Femur (tissue), 1 donor: ENCODE results near the gene LRRC74B.
A peak's percentile ranks its signal among the peaks of the same experiment; 100 is the strongest.
"Not testable (repeated sequence)": the region's sequence is repeated elsewhere in the genome, so short reads cannot be mapped to it uniquely, and the experiment has no call there.

Source experiments
- DNase-seq: peaks from one replicate; pipeline ENCODE4 v3.0.0-alpha.2; 2017

The LRRC74B gene

DNA sequence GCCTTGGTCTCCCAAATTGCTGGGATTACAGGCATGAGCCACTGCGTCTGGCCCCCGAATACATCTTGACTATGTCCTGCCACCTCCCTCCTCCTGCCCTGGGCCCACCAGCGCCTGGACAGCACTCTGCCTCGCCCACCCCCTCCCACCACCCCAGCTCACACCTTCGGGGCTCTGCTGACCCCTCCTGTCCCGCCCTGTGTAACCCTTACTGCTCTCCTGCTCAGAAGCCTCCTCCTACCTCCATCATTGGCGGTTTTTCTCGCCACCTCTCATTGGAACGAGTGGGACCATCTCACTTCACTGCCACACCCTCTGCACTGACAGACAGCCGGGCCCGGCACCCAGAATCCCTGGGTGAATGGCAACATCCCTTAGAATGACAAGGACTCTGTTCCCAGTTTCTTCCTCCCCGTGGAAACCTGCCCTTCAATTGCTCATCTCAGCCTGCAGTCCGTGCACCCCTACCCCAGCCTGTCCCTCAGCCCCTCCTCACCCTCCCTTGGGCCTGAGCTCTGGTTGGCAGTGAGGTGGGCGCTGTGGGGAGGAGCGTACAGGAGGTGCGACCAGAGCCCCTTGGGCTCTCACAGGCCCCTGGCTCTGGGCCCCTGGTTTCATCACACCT, 32.2 kb downstream of the LRRC74B start:
- DNase-seq = no peak

DNA sequence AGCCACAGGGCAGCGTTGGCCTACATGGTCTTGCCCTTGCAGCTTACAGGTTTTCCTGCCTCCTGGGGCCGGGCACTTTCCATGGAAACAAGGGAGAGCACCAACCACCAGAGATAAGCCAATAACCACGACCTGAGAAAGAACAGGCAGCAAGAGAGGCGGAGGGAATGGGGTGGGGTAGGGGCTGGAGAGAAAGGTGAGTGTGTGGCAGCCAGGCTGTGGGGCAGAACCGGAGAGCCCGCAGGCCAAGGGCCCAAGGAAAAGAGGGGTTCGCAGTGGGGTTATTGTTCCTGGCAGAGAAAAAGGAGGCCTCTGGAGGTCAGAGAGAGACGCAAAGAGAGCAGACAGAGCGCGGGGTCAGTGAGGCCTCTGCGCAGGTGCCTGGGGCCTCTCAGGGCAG, 33.2 kb downstream of the LRRC74B start:
- DNase-seq = no peak

DNA sequence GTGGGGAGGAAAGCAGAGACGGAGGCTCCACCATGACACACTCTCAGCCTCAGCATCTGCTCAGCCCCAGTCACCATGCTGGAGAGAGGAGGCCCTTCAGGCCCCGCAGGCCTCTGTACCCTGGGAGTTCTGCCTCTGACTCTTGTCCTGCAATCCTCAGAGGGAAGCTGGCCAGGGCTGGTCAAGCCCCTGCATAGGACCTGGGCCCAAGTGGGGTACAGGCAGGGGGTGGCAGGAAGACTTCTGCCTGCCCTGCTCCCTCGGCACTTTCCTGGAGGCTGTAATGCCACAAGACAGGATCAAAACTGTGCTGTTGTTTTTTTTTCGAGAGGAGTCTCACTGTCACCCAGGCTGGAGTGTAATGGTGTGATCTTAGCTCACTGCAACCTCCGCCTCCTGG, 33.7 kb downstream of the LRRC74B start:
- no peak for DNase-seq

DNA sequence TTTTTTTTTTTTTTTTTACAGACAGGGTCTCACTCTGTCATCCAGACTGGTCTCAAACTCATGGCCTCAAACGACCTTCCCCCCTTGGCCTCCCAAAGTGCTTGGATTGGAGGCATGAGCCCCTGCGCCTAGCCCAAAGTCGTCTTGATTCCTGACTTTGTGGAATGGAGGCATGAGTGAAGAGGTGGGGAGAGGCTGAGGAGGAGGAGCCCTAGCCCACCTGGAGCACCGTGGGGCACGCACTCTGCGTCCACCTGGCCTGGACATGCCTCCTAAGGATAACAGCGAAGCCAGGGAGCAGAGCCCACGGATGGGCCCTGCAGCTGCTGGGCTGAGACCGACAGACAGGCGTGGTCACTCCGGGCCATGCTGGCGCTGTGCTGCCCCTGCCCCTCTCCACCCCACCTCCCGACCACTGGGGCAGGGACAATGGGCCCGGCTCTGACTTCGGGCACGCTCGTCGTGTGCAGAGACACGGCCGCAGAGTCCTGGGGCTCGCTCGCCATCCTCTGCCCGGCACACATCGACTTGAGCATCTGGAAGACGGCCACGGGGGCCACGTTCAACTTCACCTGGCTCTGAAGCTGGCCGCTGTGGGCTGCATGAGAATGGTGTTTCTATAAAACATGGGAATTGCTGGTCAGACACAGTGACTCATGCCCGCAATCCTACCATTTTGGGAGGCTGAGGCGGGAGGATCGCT, 34.8 kb downstream of the LRRC74B start:
- DNase-seq = no peak

DNA sequence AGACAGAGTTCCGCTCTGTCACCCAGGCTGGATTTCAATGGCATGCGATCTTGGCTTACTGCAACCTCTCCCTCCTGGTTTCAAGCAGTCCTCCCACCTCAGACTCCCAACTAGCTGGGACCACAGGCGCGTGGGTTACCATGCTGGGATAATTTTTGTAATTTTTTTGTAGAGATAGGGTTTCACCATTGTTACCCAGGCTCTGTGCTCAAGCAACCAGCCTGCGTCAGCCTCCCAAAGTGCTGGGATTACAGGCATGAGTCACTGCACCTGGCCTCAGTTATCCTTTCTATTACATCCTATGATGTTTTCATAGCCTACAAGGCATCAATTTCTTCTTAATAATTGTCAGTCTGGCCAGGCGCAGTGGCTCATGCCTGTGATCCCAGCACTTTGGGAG, 36.5 kb downstream of the LRRC74B start:
- DNase-seq = no peak

DNA sequence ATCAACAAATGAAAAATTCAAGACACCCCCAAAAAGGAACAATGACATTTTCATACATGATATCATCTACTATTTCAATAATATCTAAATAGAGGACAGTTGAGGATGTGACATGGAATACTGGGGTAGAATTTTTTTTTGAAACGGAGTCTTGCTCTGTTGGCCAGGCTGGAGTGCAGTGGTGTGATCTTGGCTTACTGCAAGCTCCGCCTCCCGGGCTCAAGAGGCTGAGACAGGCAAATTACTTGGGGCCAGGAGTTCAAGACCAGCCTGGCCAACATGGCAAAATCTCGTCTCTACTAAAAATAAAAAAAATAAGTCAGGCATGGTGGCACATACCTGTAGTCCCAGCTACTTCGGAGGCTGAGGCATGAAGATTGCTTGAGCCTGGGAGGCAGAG, 41.4 kb downstream of the LRRC74B start:
- DNase-seq = no peak

DNA sequence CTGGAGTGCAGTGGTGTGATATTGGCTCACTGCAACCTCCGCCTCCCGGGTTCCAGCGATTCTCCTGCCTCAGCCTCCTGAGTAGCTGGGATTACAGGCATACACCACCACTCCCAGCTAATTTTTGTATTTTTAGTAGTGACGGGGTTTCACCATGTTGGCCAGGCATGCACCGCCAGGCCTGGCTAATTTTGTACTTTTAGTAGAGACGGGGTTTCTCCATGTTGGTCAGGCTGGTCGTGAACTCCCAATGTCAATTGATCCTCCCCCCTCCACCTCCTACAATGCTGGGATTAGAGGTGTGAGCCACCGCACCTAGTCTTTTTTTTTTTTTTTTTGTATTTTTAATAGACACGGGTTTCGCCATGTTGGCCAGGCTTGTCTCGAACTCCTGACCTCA, 42.2 kb downstream of the LRRC74B start:
- DNase-seq = not testable (repeated sequence)

DNA sequence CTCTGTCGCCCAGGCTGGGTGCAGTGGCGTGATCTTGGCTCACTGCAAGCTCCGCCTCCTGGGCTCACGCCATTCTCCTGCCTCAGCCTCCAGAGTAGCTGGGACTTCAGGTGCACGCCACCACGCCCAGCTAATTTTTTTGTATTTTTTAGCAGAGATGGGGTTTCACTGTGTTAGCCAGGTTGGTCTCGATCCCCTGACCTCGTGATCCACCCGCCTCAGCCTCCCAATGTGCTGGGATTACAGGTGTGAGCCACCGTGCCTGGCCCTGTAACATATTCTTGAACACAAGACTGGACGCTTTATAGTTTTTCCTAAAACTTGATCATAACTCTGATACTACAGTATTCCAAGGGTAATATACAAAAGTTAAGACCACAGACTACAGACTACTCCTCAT, 45.5 kb downstream of the LRRC74B start:
- DNase-seq = not testable (repeated sequence)

DNA sequence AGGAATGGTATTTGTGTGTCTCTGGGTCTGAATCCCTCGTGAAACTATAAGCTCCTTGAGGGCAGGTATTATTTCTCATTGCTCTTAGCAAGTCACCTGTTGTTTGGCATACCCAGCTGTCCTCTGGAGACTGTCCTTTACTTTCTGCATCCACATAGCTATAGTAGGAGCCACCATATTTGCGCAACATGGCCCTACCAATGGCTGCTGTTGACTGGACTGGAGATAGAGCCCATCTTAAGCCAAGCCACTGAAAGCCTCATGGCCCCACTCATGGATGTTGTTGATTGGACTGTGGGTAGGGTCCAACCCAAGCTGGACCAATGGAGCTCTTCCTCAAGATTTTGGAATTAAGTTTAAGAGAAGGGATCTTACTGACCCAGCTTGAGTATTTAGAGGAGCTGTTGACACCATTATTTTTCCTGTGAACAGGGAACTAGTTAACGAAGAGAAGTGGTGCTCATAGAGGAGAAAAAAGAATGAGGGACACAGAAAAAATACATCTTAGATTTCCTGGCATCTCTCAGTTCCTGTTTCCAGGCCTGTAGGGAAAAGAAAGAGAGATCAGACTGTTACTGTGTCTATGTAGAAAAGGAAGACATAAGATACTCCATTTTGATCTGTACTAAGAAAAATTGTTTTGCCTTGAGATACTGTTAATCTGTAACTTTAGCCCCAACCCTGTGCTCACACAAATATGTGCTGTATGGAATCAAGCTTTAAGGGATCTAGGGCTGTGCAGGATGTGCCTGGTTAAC, 47.2 kb downstream of the LRRC74B start:
- no peak for DNase-seq

DNA sequence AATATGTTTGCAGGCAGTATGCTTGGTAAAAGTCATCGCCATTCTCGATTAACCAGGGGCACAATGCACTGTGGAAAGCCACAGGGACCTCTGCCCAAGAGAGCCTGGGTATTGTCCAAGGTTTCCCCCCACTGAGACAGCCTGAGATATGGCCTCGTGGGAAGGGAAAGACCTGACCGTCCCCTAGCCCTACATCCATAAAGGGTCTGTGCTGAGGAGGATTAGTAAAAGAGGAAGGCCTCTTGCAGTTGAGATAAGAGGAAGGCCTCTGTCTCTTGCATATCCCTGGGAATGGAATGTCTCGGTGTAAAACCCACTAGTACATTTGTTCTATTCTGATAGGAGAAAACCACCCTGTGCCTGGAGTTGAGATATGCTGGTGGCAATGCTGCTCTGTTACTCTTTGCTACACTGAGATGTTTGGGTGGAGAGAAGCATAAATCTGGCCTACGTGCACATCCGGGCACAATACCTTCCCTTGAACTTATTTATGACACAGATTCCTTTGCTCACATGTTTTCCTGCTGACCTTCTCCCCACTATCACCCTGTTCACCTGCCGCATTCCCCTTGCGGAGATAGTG, 47.9 kb downstream of the LRRC74B start:
- not testable (repeated sequence) for DNase-seq

DNA sequence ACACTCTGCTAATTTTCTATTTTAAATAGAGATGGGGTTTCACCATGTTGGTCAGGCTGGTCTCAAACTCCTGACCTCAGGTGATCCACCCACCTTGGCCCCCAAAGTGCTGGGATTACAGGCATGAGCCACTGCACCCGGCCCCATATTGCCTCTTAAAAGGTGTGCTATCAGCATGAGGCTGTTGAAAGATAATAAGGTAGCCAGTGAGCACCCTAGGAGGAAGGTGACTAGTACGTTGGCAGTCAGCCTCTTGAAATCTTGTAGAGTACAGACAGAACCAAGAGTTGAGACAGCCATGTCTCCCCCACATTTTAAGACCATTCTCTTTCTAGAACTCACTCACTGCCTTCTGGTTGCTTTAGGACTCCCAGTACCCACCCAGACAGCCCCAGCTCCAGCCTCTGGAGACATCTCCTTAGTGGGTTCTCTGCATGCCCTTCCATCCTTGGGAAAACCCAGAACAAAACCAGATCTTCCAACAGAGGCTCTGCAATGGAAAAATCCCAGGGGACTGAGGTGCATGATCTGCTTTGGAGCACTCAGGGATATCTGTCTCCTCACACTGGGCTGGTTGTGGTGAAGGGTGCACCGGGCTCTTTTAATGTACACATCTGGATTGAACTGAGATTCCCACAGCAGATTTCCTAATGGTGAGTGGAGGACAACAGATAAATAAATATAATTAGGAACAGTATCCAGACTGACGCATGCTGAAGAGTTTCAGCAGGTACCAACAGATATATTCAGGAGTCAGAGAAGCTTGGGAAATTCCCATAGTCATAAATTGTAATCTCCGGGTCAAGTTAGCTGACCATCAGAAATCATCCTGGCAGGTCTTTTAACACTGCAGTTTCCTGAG, 49.4 kb downstream of the LRRC74B start:
- no peak for DNase-seq

DNA sequence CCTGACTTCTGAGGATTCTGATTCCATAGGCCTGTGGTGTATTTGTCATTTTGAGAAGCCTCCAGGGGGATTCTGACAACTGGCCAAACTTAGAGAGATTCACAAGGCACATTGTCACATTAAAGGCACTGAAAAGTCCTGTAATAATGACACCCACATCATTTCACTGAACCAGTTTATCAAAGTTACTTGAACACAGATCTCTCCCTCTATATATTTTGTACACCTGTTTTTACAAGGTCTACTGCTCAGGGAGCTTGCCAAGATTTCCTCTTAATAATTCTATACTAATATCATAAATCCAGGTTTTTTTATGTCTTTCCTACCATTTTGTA, 50.0 kb downstream of the LRRC74B start:
- no peak for DNase-seq

DNA sequence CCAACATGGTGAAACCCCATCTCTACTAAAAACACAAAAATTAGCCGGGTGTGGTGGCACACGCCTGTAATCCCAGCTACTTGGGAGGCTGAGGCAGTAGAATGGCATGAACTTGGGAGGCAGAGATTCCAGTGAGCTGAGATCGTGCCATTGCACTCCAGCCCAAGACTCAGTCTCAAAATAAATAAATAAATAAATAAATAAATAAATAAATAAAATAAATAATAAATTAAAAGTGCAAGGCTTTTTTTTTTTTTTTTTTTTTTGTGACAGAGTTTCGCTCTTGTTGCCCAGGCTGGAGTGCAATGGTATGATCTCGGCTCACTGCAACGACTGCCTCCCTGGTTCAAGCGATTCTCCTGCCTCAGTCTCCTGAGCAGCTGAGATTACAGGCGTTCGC, 51.1 kb downstream of the LRRC74B start:
- not testable (repeated sequence) for DNase-seq

DNA sequence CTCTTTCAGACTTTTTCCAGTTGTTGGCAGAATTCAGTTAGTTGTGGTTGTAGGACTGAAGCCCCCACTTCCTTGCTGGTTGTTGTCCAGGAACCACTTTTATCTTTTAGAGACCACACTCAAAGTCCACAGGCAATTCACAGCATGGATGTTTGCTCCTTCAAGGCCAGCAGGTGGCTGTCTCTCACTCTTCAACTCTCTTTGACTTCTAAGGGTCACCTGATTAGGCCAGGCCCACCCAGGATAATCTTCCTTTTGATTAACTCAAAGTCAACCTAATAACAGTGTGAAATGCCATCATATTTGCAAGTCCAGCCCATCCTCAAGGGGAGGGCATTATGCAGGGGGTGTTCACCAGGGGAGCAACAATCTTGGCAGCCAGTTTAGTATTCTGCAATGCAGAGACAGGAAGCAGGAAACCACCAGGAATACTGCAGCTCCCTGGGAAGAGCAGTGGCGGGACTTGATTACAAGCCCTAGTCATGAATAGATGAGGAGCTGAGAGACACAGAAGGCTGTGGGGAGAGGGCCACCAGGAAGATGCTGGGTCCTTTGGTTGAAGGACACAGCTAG, 52.4 kb downstream of the LRRC74B start:
- DNase-seq = no peak

DNA sequence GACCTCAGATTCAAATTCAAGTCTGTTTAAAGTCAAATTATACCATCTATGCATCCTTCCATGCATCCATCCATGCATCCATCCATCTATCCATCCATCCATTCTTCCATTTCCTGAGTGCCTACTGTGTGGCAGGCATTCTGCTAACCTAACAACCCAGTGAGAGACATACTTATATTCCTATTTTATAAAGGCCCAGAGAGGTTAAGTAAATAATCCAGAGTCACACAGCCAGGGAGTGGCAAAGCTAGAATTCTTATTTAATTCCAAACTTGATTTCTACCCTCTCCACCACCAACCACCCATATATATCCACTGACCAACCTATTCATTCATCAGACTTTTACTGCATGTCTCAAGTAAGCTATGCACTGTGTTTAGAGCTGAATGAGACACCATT, 53.8 kb downstream of the LRRC74B start:
- DNase-seq = no peak

DNA sequence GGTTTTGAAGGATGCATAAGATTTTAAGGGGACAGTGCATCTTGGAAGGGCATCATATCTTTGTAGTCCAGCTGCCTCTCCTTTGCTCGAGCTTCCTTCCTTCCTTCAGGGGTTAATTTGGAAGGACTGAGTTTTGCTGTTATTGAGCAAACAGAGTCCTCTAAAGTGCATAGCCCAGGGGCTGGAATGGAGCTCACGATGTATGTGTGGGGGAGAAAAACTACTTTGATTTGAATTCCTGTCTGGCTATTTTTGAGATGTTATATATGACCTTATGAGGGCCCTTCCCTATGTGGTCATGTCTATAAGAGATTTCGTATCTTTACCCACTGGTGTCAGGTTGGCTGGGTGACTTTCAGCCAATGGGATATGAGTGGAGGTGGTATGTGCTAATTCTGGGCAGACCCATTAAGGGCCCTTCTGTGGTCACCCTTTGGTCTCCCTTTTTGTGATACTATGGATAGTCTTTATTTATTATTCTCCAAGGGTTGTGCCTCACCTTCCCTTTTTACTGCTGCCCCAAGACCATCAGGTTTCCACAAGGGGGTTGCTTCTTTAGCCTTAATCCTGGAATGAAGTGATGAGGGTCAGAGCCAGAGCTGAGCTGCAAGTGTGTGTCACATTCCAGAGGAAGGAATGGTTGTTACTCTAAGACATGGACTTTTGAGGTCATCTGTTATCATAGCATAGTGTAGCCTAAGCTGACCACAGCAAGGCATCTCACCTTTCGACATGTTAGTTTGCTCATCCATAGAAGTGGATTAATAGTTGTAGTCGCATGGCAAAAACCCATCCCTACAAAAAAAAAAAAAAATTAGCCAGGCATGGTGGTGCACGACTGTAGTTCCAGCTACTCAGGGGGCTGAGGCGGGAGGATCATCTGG, 54.6 kb downstream of the LRRC74B start:
- DNase-seq = no peak

DNA sequence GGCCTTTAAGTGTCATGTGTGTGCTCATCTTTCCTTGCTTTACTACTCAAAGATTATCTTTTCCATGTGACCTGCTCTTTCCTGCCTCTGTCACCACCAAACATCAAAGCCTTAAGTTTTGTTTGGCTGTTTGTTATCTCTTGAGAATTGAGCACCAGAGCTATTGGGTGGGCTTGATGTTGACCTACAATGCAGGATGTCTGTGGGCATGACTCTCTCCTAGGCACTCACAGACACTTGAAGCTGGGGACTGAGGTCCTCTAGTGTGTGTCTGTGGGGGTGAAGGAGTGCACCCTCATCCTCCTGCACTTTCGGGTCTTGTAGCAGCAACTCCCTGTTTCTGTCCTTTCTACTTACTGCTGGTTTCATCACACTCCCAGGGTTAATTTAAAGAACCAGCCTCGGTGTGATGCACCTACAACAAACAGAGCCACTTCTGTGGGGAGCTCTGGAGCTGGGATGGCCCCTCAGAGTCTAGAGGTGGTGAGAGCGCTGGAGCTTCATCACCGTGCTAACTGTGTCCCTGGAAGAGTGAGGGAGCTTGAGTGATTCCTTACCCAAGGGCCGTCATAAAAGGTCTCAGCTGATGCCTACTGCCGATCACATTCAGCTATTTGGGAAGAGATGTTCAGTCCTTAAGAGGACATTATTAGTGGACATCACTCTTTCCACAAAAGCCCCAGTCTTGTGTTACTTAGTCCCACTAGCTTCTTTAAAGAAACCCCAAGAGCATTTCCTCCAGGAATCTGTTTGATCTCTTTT, 56.3 kb downstream of the LRRC74B start:
- DNase-seq = no peak

DNA sequence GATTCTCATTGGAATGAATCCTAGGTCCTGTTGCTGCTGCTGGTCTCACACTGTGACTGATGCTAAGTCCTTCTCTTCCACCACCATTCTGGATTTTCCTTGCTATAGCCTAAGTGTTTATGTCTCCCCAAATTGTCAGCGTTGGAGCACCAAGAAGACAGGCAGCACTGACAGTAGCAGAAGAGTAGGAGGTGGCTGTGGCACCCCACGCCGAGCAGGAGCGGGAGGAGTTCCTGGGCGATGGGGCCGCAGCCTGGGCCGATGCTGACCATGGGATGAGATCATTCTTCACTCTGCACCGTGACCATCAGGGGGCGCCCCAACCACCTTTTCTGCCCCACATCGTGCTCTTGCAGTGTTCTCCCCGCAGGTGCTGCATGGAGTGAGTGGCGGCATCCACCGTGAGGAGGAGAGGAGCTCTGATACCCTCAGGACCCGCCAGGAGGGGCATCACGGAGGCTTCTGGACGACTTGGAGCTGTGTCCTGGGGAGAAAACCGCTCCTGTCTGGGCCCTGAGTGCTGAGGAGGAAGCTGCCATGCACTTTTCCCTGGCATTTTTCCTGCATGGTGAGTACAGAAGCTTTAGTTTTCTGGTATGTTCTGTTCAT, 57.0 kb downstream of the LRRC74B start:
- DNase-seq = peak; percentile 62

DNA sequence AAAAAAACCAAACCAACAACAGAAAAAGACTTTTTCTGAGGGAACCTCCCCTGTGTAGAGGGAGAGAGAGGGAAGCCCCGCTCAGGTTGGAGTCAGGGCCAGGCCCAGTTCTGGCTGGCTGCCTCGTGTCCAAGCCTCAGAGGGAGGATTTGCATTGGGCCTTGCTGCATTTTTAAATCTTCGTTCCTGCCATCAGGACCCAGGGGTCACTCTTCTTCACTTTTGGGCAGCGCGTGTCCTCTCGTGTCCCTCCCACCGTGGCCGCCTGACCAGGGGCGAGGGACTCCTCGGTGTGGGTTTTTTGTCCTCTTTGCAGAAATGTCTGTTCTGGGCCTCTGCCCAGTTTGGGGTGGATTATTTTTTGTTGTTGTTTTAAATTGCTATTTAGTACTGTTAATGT, 57.9 kb downstream of the LRRC74B start:
- no peak for DNase-seq

DNA sequence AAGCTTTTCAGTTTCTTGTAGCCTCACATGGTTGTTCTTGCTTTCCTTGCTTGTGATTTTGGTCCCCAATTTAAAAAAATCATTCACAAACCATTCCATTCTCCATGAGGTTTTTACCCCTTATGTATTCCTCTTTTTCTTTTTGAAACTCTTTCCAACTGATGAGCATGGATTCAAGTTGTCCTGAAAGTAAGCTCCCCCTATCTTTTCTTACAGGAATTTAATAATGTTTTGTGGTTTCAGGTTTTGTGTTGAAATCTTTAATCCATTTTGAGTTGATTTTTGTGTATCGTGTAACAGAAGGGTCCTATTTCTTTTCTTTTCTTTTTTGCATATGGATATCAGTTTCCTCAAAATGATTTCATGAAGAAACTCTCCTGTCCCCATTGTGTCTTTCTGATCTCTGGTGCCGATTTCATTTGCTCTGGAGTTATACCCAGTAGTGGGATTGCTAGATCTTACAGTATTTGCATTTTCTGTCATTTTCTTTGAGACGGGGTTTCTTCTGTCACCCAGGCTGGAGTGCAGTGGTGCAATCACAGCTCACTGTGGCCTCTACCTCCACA, 58.5 kb downstream of the LRRC74B start:
- no peak for DNase-seq
